Testis (tissue), 2 donors: Measurements from ENCODE around the gene GRID1.
"Not testable (repeated sequence)": the region's sequence is repeated elsewhere in the genome, so short reads cannot be mapped to it uniquely, and the experiment has no call there.

Experiments
- POLR2A ChIP-seq: fragments of 450-650 bp; IDR thresholded peaks from one replicate; pipeline ENCODE4 v1.6.1; 2017; ENCODE audit warnings: antibody characterized with exemption, mild to moderate bottlenecking, moderate library complexity
- TF ChIP-seq, protein P1 (sequence below), 3 experiments: fragments of 450-650 bp in 2 of 3; fragments of 200-600 bp in 1 of 3; sonication (generic) in 1 of 3; IDR thresholded peaks; one replicate each; pipeline ENCODE4 v1.5.1; 2016 to 2019; ENCODE audit warnings: antibody characterized with exemption in 3 of 3, mild to moderate bottlenecking in 2 of 3, moderate library complexity in 1 of 3

DNA sequence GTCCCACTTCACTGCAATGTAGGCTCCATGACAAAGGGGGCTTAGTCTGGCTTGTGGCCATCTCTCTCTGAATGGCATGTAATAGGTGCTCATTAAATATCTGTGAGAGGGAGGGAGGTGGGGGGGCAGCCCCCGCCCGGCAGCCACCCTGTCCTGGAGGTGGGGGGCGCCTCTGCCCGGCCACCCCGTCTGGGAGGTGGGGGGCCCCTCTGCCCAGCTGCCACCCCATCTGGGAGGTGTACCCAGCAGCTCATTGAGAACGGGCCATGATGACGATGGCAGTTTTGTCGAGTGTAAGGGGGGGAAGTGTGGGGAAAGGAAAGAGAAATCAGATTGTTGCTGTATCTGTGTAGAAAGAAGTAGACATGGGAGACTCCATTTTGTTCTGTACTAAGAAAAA lies 334.5 kb downstream of the GRID1 start:
- TF ChIP-seq, protein P1, sequence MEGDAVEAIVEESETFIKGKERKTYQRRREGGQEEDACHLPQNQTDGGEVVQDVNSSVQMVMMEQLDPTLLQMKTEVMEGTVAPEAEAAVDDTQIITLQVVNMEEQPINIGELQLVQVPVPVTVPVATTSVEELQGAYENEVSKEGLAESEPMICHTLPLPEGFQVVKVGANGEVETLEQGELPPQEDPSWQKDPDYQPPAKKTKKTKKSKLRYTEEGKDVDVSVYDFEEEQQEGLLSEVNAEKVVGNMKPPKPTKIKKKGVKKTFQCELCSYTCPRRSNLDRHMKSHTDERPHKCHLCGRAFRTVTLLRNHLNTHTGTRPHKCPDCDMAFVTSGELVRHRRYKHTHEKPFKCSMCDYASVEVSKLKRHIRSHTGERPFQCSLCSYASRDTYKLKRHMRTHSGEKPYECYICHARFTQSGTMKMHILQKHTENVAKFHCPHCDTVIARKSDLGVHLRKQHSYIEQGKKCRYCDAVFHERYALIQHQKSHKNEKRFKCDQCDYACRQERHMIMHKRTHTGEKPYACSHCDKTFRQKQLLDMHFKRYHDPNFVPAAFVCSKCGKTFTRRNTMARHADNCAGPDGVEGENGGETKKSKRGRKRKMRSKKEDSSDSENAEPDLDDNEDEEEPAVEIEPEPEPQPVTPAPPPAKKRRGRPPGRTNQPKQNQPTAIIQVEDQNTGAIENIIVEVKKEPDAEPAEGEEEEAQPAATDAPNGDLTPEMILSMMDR (IDR thresholded peaks at IDR 0.05) = not testable (repeated sequence)
- TF ChIP-seq POLR2A = not testable (repeated sequence)
